Prostate gland (tissue), 2 donors: Measurements from ENCODE around the gene MCC. TPM values are rescaled to one million over a fixed set of nuclear protein-coding genes. Genes with fewer than 3 reads are reported as not detected.
"Not testable (repeated sequence)": the region's sequence is repeated elsewhere in the genome, so short reads cannot be mapped to it uniquely, and the experiment has no call there.

Source experiments
- DNase-seq: peaks from one replicate; pipeline ENCODE4 v3.0.0-alpha.2; 2019; ENCODE audit warnings: low spot score
- H3K27ac ChIP-seq, 2 donors: fragments of 200-600 bp; sonication (generic); 2 replicates each; pipeline ENCODE4 v1.5.1; 2017 to 2019
- H3K27me3 ChIP-seq: fragments of 200-600 bp; sonication (generic); replicated peaks from 2 replicates; pipeline ENCODE4 v1.5.1; 2019; ENCODE audit not compliant: insufficient read depth
- H3K36me3 ChIP-seq, 2 donors: fragments of 200-600 bp; sonication (generic); 1 replicate in 1 of 2; 2 replicates in 1 of 2; pipeline versions ENCODE4 v1.5.1 to v1.8.1; 2017 to 2019
- H3K4me1 ChIP-seq: fragments of 200-600 bp; sonication (generic); replicated peaks from 2 replicates; pipeline ENCODE4 v1.5.1; 2019
- H3K4me3 ChIP-seq, 2 donors: fragments of 200-600 bp; sonication (generic); 2 replicates each; pipeline ENCODE4 v1.5.1; 2017 to 2019
- H3K9me3 ChIP-seq: fragments of 200-600 bp; sonication (generic); 2 replicates; pipeline ENCODE4 v1.5.1; 2017
- POLR2A ChIP-seq: fragments of 450-650 bp; IDR thresholded peaks from one replicate; pipeline ENCODE4 v1.6.1; 2016; ENCODE audit warnings: antibody characterized with exemption, mild to moderate bottlenecking
- POLR2AphosphoS5 ChIP-seq: sonication (generic); formaldehyde crosslinking; IDR thresholded peaks from one replicate; pipeline ENCODE4 v1.6.1; 2017; ENCODE audit warnings: antibody characterized with exemption
- WGBS: methylation state at CpG from one replicate; pipeline ENCODE4 v1.1.5; 2018; 5-methylcytosine and 5-hydroxymethylcytosine counted together
- intact Hi-C: fragments of 100-400 bp; cut with DNase I; formaldehyde crosslinking; loops from one replicate; pipeline ENCODE4 v1.14.2; 2022
- total RNA-seq, 2 donors: library from RNA; depleted of rRNA; stranded (reverse); fragments of >200 nt; gene quantifications; one replicate each; pipeline ENCODE4 v1.1.0, GENCODE V29; 2016
- TF ChIP-seq, protein P1 (sequence below), 4 experiments: fragments of 200-600 bp in 2 of 4; fragments of 450-650 bp in 2 of 4; sonication (generic) in 2 of 4; IDR thresholded peaks; 1 replicate in 3 of 4; 2 replicates in 1 of 4; pipeline ENCODE4 v1.5.1; 2016 to 2019; ENCODE audit warnings: antibody characterized with exemption in 4 of 4, mild to moderate bottlenecking in 2 of 4, moderate library complexity in 2 of 4

Gene MCC
- total RNA-seq, 2 donors from 2014 or later, result 41.5 to 54.1 TPM

DNA sequence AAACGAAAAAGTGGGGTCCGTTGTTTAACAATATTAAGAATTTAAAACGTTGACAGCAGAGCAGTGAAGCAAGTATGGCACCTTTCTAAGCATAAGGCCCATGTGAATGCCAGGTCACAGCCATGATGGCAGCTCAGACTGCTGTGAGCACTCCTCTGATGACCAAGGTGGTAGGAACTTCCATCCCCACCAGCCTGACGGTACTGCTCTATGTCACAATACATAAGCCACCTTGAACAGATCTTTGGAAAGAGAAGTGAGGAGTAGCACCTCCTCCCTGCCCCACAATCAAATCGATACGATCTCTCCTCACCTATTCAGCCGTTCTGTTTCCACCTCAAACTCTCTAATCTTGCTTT is 405.7 kb downstream of the MCC start:
- TF ChIP-seq POLR2AphosphoS5 (no peak), POLR2A (no peak)
- TF ChIP-seq, protein P1, sequence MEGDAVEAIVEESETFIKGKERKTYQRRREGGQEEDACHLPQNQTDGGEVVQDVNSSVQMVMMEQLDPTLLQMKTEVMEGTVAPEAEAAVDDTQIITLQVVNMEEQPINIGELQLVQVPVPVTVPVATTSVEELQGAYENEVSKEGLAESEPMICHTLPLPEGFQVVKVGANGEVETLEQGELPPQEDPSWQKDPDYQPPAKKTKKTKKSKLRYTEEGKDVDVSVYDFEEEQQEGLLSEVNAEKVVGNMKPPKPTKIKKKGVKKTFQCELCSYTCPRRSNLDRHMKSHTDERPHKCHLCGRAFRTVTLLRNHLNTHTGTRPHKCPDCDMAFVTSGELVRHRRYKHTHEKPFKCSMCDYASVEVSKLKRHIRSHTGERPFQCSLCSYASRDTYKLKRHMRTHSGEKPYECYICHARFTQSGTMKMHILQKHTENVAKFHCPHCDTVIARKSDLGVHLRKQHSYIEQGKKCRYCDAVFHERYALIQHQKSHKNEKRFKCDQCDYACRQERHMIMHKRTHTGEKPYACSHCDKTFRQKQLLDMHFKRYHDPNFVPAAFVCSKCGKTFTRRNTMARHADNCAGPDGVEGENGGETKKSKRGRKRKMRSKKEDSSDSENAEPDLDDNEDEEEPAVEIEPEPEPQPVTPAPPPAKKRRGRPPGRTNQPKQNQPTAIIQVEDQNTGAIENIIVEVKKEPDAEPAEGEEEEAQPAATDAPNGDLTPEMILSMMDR (IDR thresholded peaks at IDR 0.05), result no peak
- WGBS, result 94% methylated on average over 7 of the region's 7 CpGs
- H3K4me1 ChIP-seq, result no peaks in the 10 kb centered on the region
- no peaks in the 10 kb centered on the region for H3K27me3 ChIP-seq
- H3K9me3 ChIP-seq, result no peaks in the 10 kb centered on the region
- DNase-seq, result no peak
- intact Hi-C loops, result no loop called here
- no peak overlapping the region for H3K4me3 ChIP-seq
- no peak overlapping the region for H3K27ac ChIP-seq
- H3K36me3 ChIP-seq, result no peaks in the 10 kb centered on the region

DNA sequence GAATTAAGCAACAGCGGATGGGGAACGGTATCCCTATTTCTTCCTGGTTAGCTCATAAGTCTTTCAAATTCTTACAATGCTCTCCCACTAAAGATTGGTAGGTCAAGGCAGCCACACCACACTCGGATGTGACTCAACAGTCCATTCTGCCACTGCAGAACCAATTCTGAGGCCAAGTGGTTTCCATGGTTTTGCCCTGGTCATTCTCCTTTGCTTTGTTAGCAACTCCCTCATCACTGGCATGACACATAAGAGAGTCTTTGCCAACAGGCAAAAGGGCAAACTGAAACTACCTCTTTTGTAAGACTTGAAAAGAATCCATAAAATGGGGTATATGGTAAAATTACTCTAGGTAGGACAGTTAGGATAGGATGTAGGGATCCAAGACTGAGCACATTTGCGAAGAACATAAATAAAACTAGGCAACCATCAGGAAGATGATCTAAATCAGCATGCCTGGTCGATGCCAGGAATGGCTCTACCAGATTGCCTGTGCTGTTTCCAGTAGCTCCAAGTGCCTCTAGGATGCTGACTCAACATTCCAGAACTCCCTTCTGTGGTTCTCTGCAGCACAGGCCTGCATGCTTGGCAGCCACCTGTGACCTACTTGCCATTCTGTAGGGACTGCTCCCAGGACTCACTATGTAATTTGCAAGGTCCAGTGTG is 406.2 kb downstream of the MCC start:
- Histone ChIP-seq H3K9me3 (no peaks in the 10 kb centered on the region), H3K4me1 (no peaks in the 10 kb centered on the region), H3K27ac (no peak overlapping the region), H3K36me3 (no peaks in the 10 kb centered on the region), H3K27me3 (no peaks in the 10 kb centered on the region), H3K4me3 (no peak overlapping the region)
- no peak for DNase-seq
- TF ChIP-seq POLR2A (no peak), POLR2AphosphoS5 (no peak)
- TF ChIP-seq, protein P1 (IDR thresholded peaks at IDR 0.05), result no peak
- WGBS, result 90% methylated on average over 5 of the region's 5 CpGs
- intact Hi-C loops, result no loop called here

DNA sequence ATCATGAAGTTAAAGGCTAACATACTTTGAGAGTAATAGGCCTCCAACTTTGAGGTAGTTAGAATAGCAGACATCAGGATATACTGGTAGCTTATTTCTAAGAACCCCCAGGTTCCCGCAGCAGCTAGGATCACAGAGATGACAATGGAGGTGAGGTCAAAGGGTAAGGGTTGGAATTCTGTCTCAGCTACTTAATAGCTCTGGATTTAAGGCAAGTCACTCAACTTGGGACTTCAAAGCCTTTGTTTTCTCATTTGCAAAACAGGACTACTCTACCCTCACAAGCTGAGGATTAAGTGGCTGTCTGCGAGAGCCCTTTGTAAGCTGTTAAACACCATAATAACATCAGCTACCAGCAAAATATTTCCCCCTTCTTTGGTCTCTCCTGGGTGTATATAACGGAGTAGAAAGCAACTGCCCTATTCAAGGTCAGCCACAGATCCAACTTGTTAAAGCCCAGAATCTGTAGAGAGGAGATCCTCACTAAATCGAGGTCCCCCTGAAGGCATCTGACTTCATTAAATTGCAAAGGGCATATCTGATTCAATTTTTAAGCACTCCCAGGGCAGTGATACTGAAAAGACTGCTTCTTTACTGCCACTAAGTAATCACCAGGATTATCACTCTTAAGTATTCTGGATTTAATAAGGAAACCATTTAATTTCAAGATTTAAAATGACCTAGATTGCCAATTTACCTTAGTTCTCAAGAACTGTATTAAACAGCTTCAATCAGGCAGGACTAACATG is 407.0 kb downstream of the MCC start:
- no peak overlapping the region for H3K27ac ChIP-seq
- intact Hi-C loops, result no loop called here
- no peak for DNase-seq
- TF ChIP-seq POLR2A (no peak), POLR2AphosphoS5 (no peak)
- TF ChIP-seq, protein P1 (IDR thresholded peaks at IDR 0.05), result no peak
- H3K4me3 ChIP-seq, result no peak overlapping the region
- H3K9me3 ChIP-seq, result no peaks in the 10 kb centered on the region
- no peaks in the 10 kb centered on the region for H3K4me1 ChIP-seq
- no peaks in the 10 kb centered on the region for H3K27me3 ChIP-seq
- no peaks in the 10 kb centered on the region for H3K36me3 ChIP-seq
- 81% methylated on average over 4 of the region's 4 CpGs for WGBS

DNA sequence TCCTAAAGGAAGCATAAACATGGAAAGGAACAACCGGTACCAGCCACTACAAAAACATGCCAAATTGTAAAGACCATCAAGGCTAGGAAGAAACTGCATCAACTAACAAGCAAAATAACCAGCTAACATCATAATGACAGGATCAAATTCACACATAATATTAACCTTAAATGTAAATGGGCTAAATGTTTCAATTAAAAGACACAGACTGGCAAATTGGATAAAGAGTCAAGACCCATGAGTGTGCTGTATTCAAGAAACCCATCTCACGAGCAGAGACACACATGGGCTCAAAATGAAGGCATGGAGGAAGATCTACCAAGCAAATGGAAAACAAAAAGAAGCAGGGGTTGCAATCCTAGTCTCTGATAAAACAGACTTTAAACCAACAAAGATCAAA is 411.6 kb downstream of the MCC start:
- DNase-seq, H3K27me3 ChIP-seq, H3K4me1 ChIP-seq, intact Hi-C loops, H3K4me3 ChIP-seq, H3K27ac ChIP-seq, H3K36me3 ChIP-seq, H3K9me3 ChIP-seq: not testable (repeated sequence)
- WGBS, result 97% methylated on average over 2 of the region's 2 CpGs

DNA sequence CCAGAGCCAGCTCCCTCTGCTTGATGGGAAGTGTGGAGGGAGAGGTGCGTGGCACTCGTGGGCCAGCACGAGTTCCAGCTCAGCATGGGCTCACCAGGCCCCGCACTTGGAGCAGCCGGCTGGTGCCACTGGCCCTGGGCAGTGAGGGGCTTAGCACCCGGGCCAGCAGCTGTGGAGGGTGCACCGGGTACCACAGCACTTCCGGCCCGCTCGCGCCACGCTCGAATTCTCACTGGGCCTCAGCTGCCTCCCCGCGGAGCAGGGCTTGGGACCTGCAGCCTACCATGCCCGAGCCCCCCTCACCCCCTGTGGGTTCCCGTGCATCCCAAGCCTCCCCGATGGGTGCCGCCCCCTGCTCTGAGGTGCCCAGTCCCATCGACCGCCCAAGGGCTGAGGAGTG is 413.2 kb downstream of the MCC start:
- DNase-seq, result no peak
- H3K9me3 ChIP-seq, result no peaks in the 10 kb centered on the region
- TF ChIP-seq POLR2AphosphoS5, result no peak
- no peak for TF ChIP-seq POLR2A
- TF ChIP-seq, protein P1 (IDR thresholded peaks at IDR 0.05), result no peak
- H3K27ac ChIP-seq, result no peak overlapping the region
- H3K27me3 ChIP-seq, result no peaks in the 10 kb centered on the region
- 95% methylated on average over 19 of the region's 21 CpGs for WGBS
- H3K4me1 ChIP-seq, result no peaks in the 10 kb centered on the region
- H3K36me3 ChIP-seq, result no peaks in the 10 kb centered on the region
- intact Hi-C loops, result no loop called here
- no peak overlapping the region for H3K4me3 ChIP-seq

DNA sequence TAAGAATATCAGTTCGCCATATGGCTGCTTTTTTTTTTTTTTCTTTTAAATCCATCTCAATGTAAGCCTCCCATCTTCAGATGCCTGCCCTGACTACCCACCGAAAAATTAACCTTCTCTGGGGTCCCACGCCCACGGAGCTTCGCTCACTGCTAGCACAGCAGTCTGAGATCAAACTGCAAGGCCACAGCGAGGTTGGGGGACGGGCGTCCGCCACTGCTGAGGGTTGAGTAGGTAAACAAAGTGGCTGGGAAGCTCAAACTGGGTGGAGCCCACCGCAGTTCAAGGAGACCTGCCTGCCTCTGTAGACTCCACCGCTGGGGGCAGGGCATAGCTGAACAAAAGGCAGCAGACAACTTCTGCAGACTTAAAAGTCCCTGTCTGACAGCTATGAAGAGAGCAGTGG is 414.6 kb downstream of the MCC start:
- H3K4me3 ChIP-seq, H3K9me3 ChIP-seq, H3K27me3 ChIP-seq, H3K36me3 ChIP-seq, H3K27ac ChIP-seq, intact Hi-C loops, H3K4me1 ChIP-seq, DNase-seq: not testable (repeated sequence)
- WGBS, result 83% methylated on average over 11 of the region's 11 CpGs
